CD4-positive, alpha-beta T cell treated with Interleukin-4 for 4 hours (primary cell): ENCODE measurements around the gene TPD52L1.
"Not testable (repeated sequence)": the region's sequence is repeated elsewhere in the genome, so short reads cannot be mapped to it uniquely, and the experiment has no call there.

Source experiments
- DNase-seq: peaks from one replicate; pipeline ENCODE4 v3.0.0-alpha.2; 2020

TPD52L1 gene

GRCh38 chr6:125144822-125145221, 8.8 kb upstream of the TPD52L1 start:
- no peak for DNase-seq

GRCh38 chr6:125149256-125150144, 4.1 kb upstream of the TPD52L1 start:
- DNase-seq: no peak

- DNase-seq: no peak
Measured at GRCh38 chr6:125151700-125152099, 1.9 kb upstream of the TPD52L1 start.

GRCh38 chr6:125154118-125154760, 666 bp downstream of the TPD52L1 start:
- no peak for DNase-seq

- no peak for DNase-seq
Measured at GRCh38 chr6:125154761-125155135, 1.2 kb downstream of the TPD52L1 start.

- DNase-seq: no peak
Measured at GRCh38 chr6:125155344-125155743, 1.8 kb downstream of the TPD52L1 start.

GRCh38 chr6:125156496-125156895, 2.9 kb downstream of the TPD52L1 start:
- no peak for DNase-seq

- DNase-seq: no peak
Measured at GRCh38 chr6:125157280-125157679, 3.7 kb downstream of the TPD52L1 start.

- DNase-seq: no peak
Measured at GRCh38 chr6:125157725-125158124, 4.2 kb downstream of the TPD52L1 start.

GRCh38 chr6:125163339-125163738, 9.8 kb downstream of the TPD52L1 start:
- not testable (repeated sequence) for DNase-seq

- DNase-seq: no peak
Measured at GRCh38 chr6:125163811-125164210, 10.2 kb downstream of the TPD52L1 start.

GRCh38 chr6:125164696-125165095, 11.1 kb downstream of the TPD52L1 start:
- DNase-seq: no peak

- DNase-seq: no peak
Measured at GRCh38 chr6:125165256-125165655, 11.7 kb downstream of the TPD52L1 start.

- DNase-seq: no peak
Measured at GRCh38 chr6:125165776-125166175, 12.2 kb downstream of the TPD52L1 start.

GRCh38 chr6:125166711-125167110, 13.1 kb downstream of the TPD52L1 start:
- no peak for DNase-seq

GRCh38 chr6:125167579-125167978, 14.0 kb downstream of the TPD52L1 start:
- no peak for DNase-seq

- DNase-seq: no peak
Measured at GRCh38 chr6:125169058-125169457, 15.5 kb downstream of the TPD52L1 start.

- DNase-seq: no peak
Measured at GRCh38 chr6:125169522-125169921, 15.9 kb downstream of the TPD52L1 start.

GRCh38 chr6:125170376-125170775, 16.8 kb downstream of the TPD52L1 start:
- no peak for DNase-seq

GRCh38 chr6:125173341-125174095, 19.9 kb downstream of the TPD52L1 start:
- no peak for DNase-seq

GRCh38 chr6:125174626-125175025, 21.1 kb downstream of the TPD52L1 start:
- no peak for DNase-seq

GRCh38 chr6:125175466-125176048, 22.0 kb downstream of the TPD52L1 start:
- no peak for DNase-seq
